GM21390 (cell line): Measurements from ENCODE around the gene IFT27.

ENCODE experiments used
- ATAC-seq: cut with Tn5 transposase; IDR thresholded peaks from one replicate; pipeline ENCODE4 v1.9.1; 2021; ENCODE audit not compliant: unreplicated experiment

IFT27 gene

GRCh38 chr22:36727927-36728488 lies 47.9 kb downstream of the IFT27 start:
- no peak for ATAC-seq

DNA sequence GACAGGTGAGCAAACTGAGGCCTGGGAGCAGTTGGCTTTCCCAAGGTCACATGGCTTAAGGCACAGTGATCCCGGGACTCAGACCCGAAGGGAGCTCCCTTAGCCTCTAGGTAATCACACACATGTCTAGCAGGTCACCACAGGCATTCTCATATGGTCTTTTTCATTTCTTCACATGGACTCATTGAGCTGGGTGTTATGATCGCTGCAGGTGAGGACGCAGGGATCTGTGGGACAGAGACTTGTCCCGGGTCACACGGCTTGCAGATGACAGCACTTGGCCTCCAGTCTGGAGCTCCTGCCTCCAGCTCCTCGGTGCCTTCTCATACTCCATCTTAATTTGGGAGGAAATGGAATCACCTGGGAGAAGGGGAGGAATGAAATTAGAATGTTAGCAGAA lies 48.8 kb downstream of the IFT27 start:
- no peak for ATAC-seq

GRCh38 chr22:36726007-36726380 lies 49.9 kb downstream of the IFT27 start:
- no peak for ATAC-seq

GRCh38 chr22:36725366-36726006 lies 50.4 kb downstream of the IFT27 start:
- ATAC-seq: no peak

DNA sequence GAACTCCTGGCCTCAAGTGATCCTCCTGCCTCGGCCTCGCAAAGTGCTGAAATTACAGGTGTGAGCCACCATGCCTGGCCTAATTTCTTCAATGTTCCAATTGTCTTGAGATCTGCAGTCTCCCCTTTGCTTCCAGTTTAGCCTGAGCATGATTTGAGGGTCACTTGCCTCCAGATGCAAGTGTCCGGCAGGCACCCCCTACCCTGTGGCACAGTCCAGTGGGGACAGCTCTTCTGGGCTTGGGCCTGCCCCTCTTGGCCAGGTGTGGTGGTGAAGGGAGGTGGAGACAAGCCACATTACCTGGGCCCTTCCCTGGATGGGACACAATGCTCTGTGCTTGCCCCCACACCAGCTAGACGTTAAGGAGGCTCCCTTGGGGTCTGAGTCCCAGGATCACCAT lies 51.1 kb downstream of the IFT27 start:
- ATAC-seq: no peak

DNA sequence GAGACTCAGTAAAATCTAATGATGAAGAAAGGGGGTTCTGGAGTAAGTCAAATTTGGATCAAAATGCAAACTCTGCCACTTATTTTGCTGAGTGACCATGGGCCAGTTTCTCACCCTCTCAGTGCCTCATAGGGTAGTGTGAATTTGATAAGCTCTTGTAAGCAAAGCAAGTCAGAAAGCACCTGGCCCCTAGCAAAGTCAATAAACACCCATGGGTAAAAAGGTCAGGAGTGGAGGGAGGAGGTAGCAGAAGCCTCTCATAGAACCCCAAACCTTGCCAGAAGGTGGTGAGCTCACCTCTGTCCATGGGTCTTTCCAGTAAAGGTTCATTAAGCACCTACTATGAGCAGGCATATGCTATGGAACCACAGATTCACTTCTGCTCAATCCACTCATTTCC lies 53.9 kb downstream of the IFT27 start:
- no peak for ATAC-seq

DNA sequence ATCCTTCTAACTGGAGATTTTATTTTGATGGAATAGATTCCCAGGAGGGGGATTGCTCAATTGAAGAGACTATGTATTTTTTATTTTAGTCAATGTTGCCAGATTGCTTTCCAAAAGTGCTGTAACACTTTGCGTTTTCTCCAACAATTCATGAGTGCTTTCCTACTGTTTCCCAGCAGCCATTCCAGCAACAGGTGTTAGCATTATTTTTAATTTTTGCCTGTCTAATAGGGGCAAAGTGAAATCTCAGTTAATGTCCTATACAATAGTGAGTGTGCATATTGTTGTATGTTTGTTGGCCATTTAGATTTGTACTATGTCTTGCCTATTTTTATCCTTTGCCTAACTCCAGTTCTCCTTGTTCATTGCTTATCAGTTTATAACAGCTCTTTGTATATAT lies 60.3 kb downstream of the IFT27 start:
- ATAC-seq: no peak

DNA sequence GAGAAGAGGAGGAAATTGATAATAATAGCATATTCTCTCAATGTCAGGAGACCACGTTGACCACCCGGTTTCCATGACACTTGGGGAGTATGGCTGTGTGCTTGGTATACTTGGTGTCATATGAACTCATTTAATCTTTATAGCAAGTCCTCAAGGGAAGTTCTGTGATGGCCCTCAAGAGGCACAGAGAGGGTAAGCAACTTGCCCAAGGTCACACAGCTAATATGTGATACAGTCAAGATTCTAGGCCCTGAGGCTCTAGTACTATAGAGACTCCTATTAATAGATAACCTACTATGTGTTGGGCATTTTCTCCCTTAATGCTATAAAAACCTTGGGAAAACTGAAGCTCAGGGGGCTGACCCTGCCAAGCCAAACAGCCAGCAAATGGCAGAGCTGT lies 61.8 kb downstream of the IFT27 start:
- ATAC-seq: no peak

- ATAC-seq: no peak
Observed at GRCh38 chr22:36713436-36713835, 62.5 kb downstream of the IFT27 start.
